DMS 273 treated with DMSO at 0.1 percent for 48 hours (cell line): Measurements from ENCODE around the gene APBB2.
"Not testable (repeated sequence)": the region's sequence is repeated elsewhere in the genome, so short reads cannot be mapped to it uniquely, and the experiment has no call there.

Experiments used
- DNase-seq: peaks from one replicate; lab custom pipeline; 2025; lab: John Stamatoyannopoulos, UW

Gene APBB2

GRCh38 chr4:40825014-40825838 is 389.1 kb downstream of the APBB2 start:
- no peak for DNase-seq

- DNase-seq: no peak
Measured at GRCh38 chr4:40822420-40823166, 391.7 kb downstream of the APBB2 start.

GRCh38 chr4:40820101-40820500 is 394.2 kb downstream of the APBB2 start:
- DNase-seq: no peak

GRCh38 chr4:40817157-40817556 is 397.2 kb downstream of the APBB2 start:
- DNase-seq: not testable (repeated sequence)

GRCh38 chr4:40812856-40813255 is 401.5 kb downstream of the APBB2 start:
- no peak for DNase-seq

GRCh38 chr4:40812386-40812785 is 402.0 kb downstream of the APBB2 start:
- DNase-seq: no peak

- DNase-seq: no peak
Measured at GRCh38 chr4:40811956-40812355, 402.4 kb downstream of the APBB2 start.

GRCh38 chr4:40808926-40809457 is 405.4 kb downstream of the APBB2 start:
- DNase-seq: no peak

GRCh38 chr4:40804598-40804997 is 409.7 kb downstream of the APBB2 start:
- DNase-seq: no peak

GRCh38 chr4:40800064-40800463 is 414.3 kb downstream of the APBB2 start:
- DNase-seq: no peak

GRCh38 chr4:40789771-40790170 is 424.6 kb downstream of the APBB2 start:
- no peak for DNase-seq

- DNase-seq: no peak
Measured at GRCh38 chr4:40789031-40789430, 425.3 kb downstream of the APBB2 start.

GRCh38 chr4:40788331-40788730 is 426.0 kb downstream of the APBB2 start:
- DNase-seq: no peak

GRCh38 chr4:40785727-40786126 is 428.6 kb downstream of the APBB2 start:
- DNase-seq: no peak

- DNase-seq: no peak
Measured at GRCh38 chr4:40782876-40783275, 431.5 kb downstream of the APBB2 start.

- no peak for DNase-seq
Measured at GRCh38 chr4:40778090-40778489, 436.3 kb downstream of the APBB2 start.

- no peak for DNase-seq
Measured at GRCh38 chr4:40769266-40769665, 445.1 kb downstream of the APBB2 start.

- DNase-seq: no peak
Measured at GRCh38 chr4:40763228-40763716, 451.1 kb downstream of the APBB2 start.
